ENCODE measurements around the gene COL5A2. TPM values are rescaled to one million over a fixed set of nuclear protein-coding genes. Genes with fewer than 3 reads are reported as not detected.

Gene COL5A2
- total and polyA plus RNA-seq, 2 donors (not counting 3 experiments of a cell fraction or from before 2014, with no cell fraction given): 47.4 to 123 TPM

DNA sequence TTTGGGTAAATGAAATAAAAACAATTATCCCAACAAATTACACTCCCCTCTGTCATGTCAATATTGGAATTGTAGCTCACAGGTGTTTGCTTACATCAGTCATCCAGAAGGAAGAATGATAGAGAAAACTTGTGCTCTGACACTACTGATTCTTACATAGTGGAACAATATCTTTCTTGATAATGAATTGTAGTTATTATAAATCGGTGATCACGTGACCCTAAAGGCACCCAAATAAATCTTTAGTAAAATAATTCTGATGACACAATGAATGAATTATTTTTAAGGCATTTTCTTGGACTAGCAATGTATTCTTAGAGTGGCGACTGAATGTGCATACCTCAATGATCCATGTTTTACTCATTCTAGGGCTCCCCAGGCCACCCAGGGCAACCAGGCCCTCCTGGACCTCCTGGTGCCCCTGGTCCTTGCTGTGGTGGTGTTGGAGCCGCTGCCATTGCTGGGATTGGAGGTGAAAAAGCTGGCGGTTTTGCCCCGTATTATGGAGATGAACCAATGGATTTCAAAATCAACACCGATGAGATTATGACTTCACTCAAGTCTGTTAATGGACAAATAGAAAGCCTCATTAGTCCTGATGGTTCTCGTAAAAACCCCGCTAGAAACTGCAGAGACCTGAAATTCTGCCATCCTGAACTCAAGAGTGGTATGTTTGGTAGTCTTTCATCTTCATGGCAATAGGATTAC is 170.9 kb downstream of the COL5A2 start:
- POLR2A ChIA-PET: no interaction called here
- no peak for DNase-seq (ENCODE audit: low read depth, low spot score)

More for the DNA sequence above, 170.9 kb downstream of the COL5A2 start:
- H3K4me2 ChIP-seq (ENCODE audit: insufficient read depth, low read length): no peak overlapping the region
- H4K20me1 ChIP-seq (replicated peaks; ENCODE audit: control insufficient read depth, extremely low read depth, insufficient read depth, low read length): no peaks in the 10 kb centered on the region
- BruUV-seq (replicated peaks): no TSS peak
- H3K79me2 ChIP-seq (ENCODE audit: control insufficient read depth, insufficient read depth, low read length): no peaks in the 10 kb centered on the region
- H3K36me3 ChIP-seq (ENCODE audit: control insufficient read depth in 2 of 2, extremely low read depth in 1 of 2, insufficient read depth in 2 of 2, low read length in 2 of 2): no peaks in the 10 kb centered on the region
- H3K9me3 ChIP-seq (replicated peaks; ENCODE audit: control insufficient read depth, insufficient read depth, low read length): no peaks in the 10 kb centered on the region
- CTCF ChIA-PET: no interaction called here
- FAIRE-seq: no peak
- H3K9me1 ChIP-seq (replicated peaks; ENCODE audit: control insufficient read depth, extremely low read depth, insufficient read depth, low read length): no peaks in the 10 kb centered on the region
- TF ChIP-seq POLR2A (IDR thresholded peaks at IDR 0.05; ENCODE audit: low read depth, low read length) (no peak), GATA2 (IDR thresholded peaks at IDR 0.05; ENCODE audit: insufficient read depth, insufficient read length, low read depth, low read length) (no peak), MAX (IDR thresholded peaks at IDR 0.05; ENCODE audit: insufficient read depth, insufficient read length) (no peak), FOS (IDR thresholded peaks at IDR 0.05; ENCODE audit: borderline replicate concordance, insufficient read depth, low read length) (no peak), MYC (IDR thresholded peaks at IDR 0.05; ENCODE audit: low read depth, low read length) (no peak), EZH2 (IDR thresholded peaks at IDR 0.05; ENCODE audit: borderline replicate concordance, low read depth, low read length, severe bottlenecking) (no peak), JUN (IDR thresholded peaks at IDR 0.05; ENCODE audit: borderline replicate concordance, insufficient read depth, insufficient read length, low read depth) (no peak), POLR2AphosphoS5 (IDR thresholded peaks at IDR 0.05; ENCODE audit: insufficient read depth, low read depth, low read length) (no peak)
- TF ChIP-seq, protein P1, sequence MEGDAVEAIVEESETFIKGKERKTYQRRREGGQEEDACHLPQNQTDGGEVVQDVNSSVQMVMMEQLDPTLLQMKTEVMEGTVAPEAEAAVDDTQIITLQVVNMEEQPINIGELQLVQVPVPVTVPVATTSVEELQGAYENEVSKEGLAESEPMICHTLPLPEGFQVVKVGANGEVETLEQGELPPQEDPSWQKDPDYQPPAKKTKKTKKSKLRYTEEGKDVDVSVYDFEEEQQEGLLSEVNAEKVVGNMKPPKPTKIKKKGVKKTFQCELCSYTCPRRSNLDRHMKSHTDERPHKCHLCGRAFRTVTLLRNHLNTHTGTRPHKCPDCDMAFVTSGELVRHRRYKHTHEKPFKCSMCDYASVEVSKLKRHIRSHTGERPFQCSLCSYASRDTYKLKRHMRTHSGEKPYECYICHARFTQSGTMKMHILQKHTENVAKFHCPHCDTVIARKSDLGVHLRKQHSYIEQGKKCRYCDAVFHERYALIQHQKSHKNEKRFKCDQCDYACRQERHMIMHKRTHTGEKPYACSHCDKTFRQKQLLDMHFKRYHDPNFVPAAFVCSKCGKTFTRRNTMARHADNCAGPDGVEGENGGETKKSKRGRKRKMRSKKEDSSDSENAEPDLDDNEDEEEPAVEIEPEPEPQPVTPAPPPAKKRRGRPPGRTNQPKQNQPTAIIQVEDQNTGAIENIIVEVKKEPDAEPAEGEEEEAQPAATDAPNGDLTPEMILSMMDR (IDR thresholded peaks at IDR 0.05; ENCODE audit: extremely low read depth in 1 of 2, insufficient read depth in 1 of 2, low read depth in 1 of 2, low read length in 2 of 2): no peak
- dilution Hi-C loops (cut with MboI; ENCODE audit: extremely low pct_ligation_motif_present, low sequenced_read_pairs) (no loop called here), intact Hi-C loops (cut with micrococcal nuclease) (no loop called here)
- H3K4me1 ChIP-seq (ENCODE audit: control insufficient read depth, extremely low read depth, insufficient read depth, low read length): no peaks in the 10 kb centered on the region
- no peak overlapping the region for H3K4me3 ChIP-seq (replicated peaks in 1 of 3; ENCODE audit: insufficient read depth in 1 of 3, low read depth in 1 of 3, low read length in 3 of 3)
- H3K9ac ChIP-seq (replicated peaks; ENCODE audit: extremely low read depth, insufficient read depth, low read length): no peak overlapping the region
- no peak overlapping the region for H2AFZ ChIP-seq (ENCODE audit: low read depth, low read length)
- H3K27me3 ChIP-seq (ENCODE audit: control insufficient read depth in 2 of 2, insufficient read depth in 2 of 2, low read length in 2 of 2): no peaks in the 10 kb centered on the region
- H3K27ac ChIP-seq (ENCODE audit: insufficient read depth, low read depth, low read length): no peak overlapping the region

Measured in endothelial cell of umbilical vein (primary cell).